Activated T-cell treated with anti-CD3 and anti-CD28 coated beads, Interleukin-2, amount 50 U/mL, for 48 hours (primary cell): ENCODE results near the gene RNF2.
"Not testable (repeated sequence)": the region's sequence is repeated elsewhere in the genome, so short reads cannot be mapped to it uniquely, and the experiment has no call there.

Experiments used
- DNase-seq, 2 experiments: peaks; one replicate each; pipeline ENCODE4 v3.0.0-alpha.2; 2020

The RNF2 gene

GRCh38 chr1:185044981-185045813, at the start of gene RNF2:
RNF2 (plus strand) TSS chr1:185045558; CDS start chr1:185087554, 41,996 bp downstream.
- DNase-seq, result peak; percentile 81 to 88

DNA sequence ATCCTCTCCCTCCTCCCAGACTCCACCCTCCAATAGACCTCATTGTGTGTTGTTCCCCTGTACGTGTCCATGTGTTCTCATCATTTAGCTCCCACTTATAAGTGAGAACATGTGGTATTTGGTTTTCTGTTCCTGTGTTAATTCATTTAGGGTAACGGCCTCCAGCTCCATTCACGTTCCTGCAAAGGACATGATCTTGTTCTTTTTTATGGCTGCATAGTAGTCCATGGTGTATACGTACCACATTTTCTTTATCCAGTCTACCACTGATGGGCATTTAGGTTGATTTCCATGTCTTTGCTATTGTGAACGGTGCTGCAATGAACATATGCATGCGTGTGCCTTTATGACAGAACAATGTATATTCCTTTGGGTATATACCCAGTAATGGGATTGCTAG, 45.4 kb upstream of the RNF2 start:
- DNase-seq, result not testable (repeated sequence)

GRCh38 chr1:185001312-185001880, 44.0 kb upstream of the RNF2 start:
- DNase-seq, result not testable (repeated sequence)

GRCh38 chr1:185008838-185009237, 36.5 kb upstream of the RNF2 start:
- DNase-seq, result no peak

- DNase-seq, result no peak
Measured at GRCh38 chr1:185010361-185010760, 35.0 kb upstream of the RNF2 start.

- DNase-seq, result no peak
Measured at GRCh38 chr1:185014941-185015340, 30.4 kb upstream of the RNF2 start.

GRCh38 chr1:185015631-185016030, 29.7 kb upstream of the RNF2 start:
- DNase-seq, result no peak

DNA sequence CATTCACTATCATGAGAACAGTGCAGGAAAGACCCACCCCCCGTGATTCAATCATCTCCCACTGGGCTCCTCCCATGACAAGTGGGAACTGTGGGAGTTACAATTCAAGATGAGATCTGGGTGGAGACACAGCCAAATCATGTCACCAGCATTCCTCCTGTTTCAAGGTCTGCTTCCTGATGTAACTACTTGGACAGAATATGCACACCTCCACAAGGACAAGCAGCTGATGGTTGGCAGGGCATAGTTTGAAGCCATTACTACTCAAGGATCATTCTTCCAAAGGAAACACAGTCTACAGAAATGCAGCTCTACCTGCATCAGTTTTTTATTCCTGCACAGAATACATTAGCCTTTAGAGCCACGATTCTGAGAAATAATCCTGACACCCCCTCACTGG, 28.5 kb upstream of the RNF2 start:
- DNase-seq, result no peak

GRCh38 chr1:185017338-185017737, 28.0 kb upstream of the RNF2 start:
- DNase-seq, result no peak

- DNase-seq, result no peak
Measured at GRCh38 chr1:185017966-185018365, 27.4 kb upstream of the RNF2 start.

DNA sequence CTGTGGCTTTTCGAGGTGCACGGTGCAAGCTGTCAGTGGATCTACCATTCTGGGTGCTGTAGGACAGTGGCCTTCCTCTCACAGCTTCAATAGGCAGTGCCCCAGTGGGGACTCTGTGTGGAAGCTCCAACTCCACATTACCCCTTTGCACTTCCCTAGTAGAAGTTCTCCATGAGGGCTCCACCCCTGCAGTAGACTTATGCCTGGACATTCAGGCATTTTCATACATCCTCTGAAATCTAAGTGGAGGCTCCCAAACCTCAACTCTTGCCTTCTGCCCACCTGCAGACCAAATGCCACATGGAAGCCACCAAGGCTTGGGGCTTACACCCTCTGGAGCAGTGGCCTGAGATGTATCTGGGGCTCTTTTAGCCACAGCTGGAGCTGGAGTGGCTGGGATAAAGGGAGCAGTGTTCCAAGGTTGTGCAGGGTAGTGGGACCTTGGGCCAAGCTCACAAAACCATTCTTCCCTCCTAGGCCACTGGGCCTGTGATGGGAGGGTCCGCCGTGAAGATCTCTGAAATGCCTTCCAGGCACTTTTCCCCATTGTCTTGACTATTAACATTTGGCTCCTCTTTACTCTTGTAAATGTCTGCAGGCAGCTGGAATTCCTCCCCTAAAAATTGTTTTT, 18.0 kb upstream of the RNF2 start:
- no peak for DNase-seq

GRCh38 chr1:185033686-185034085, 11.7 kb upstream of the RNF2 start:
- no peak for DNase-seq

DNA sequence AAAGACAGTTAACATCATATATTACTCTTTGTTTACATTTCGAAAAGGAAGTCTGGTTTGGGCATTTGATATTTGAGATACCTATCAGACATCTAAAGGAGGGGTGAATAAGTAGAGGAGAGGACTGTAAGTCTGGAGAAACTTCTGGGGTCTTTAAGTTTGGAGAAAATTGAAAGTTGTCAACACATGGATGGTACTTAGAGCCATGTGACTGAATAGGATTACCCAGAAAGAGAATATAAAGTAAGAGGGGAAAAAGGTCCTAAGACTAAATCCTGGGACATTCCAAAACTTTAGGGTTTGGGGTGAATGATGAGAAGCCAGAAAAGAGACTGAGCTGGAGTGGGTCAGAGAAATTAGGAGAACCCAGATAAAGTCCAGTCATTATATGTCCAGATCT, 10.1 kb upstream of the RNF2 start:
- no peak for DNase-seq

DNA sequence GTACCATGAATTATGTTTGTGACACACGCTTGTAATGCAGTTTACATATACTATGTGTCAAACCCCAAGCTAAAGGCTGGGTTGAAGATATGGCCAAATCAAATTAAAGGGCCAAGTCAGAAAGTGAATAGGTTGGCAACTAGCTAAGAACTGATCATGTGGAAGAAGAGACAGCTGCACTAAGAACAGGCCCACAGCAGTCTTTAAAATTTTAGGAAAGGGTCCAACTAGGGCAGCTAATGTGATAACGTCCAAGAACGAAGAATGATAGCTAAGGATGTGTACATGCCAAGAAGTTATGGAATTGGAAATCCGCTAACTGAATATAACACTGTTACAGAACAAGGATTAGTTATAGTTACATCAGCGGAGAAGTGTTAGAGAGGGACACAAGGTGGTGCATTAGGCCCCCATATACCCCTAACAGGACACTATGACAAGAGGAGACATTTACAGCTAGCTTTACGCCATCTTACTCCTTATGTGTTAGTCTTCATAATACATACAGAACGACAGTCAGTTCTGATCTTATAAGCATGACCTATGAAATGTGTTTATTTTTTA, 6.5 kb upstream of the RNF2 start:
- no peak for DNase-seq

DNA sequence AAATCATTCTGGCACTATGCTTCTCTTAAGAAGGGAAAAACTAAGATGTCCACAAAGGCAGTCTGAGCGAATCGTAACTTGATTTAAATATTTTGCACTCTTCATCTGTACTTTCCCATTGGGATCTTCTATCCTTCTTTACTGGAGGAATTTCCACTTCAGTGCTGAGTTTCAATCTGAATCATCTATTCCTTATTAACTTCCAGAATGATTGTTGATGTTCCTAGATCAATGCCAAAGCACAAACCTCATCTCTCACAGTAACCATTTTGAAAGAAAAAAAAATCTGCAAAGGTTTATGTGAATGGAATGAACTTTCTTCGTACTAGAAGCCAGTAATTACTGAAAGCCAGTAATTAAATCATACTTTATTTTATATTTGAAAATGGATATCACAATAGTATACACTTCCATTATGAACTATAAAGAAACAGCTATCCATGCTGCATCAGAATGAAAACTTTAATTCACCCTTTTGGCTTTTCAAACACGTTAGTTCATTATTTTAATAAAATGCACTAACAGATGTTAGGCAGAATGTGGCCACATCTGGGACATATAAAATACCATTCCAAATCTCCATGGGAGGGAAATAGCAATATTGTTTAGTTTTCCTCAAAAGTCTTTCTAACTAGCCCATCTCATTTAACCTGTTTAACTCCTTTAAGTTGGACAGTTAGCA, 5.5 kb upstream of the RNF2 start:
- DNase-seq, result no peak

DNA sequence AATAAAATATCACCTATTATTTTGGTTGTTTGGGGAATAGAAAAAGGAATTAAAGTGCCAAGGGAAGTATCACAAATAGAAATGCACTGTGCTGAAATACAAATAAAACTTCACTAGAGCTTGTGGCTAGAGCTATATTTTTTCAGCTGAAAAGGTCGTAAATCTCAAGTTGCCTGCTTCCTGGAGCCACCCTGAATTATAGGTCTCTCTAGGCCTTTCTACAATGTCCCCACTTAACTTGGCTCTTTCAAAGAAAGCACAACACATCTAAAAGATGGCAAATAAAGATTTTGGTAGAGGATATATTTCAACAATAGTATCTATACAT, 5.0 kb upstream of the RNF2 start:
- no peak for DNase-seq

DNA sequence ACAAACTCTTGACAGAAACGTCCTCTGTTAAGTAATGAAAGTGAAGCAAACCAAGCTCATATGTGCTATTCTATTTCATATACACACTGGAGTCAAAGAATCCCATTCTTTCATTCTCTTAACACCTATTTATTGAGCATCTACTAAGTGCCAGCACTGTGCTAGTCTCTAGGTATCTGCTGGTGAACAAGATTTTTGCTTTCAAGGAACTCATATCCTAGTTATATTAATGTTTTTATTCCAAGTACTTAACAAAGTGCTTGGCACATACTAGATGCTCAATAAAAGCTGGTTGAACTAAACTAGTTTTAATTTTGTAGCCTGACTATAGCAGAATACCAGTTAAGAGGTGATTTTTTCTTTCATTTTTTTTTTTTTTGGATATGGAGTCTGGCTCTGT, 3.6 kb upstream of the RNF2 start:
- no peak for DNase-seq

- no peak for DNase-seq
Measured at GRCh38 chr1:185042737-185043136, 2.6 kb upstream of the RNF2 start.

DNA sequence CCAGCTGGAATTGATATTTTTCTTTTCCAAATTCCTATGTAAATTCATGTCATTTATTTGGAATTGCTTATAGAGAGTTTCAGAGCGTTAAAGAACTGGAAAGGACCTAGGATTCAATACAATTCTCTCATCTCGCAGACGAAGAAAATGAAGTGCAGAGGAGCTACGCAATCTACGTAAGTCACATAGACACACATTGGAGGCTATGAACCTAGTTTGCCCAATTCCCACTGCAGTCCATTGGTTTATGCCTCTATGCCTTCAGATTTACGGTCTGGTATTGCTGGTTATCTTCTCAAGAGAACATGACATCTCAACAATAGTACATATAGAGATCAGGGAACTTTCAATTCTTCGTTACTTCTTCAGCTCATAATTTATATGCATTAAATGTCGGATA, 971 bp upstream of the RNF2 start:
- no peak for DNase-seq

GRCh38 chr1:185045814-185046492, 595 bp downstream of the RNF2 start:
- peak; percentile 50 to 55 for DNase-seq

DNA sequence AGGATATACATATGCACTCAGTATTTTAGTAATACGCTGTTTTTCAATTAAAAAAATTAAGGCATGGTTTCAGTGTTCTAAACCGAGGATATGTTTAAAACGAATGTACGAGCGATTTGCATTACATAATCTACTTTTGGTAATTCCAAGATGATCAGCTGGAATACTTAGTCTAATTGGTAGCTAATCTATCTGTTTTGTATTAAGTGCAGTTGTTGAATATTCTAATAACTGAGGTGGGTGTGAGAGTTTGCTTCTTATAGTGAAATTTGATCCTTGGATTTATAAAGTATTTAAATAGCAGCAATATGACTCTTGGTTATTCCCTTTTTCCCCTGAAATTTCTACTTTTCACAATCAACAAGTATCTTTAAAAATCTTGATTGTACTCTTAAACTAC, 1.3 kb downstream of the RNF2 start:
- DNase-seq, result no peak

GRCh38 chr1:185049670-185050069, 4.3 kb downstream of the RNF2 start:
- DNase-seq, result no peak
